ENCODE data around the gene FDXR.

The FDXR gene

GRCh38 chr17:74831444-74832146 is 41.2 kb downstream of the FDXR start:
- Histone ChIP-seq H3K27me3 (ENCODE audit: insufficient read depth, low read depth) (no peaks in the 10 kb centered on the region), H3K36me3 (ENCODE audit: insufficient read depth) (no peaks in the 10 kb centered on the region), H2AFZ (ENCODE audit: low read depth) (no peak overlapping the region), H3K4me2 (no peak overlapping the region), H3K79me2 (ENCODE audit: insufficient read depth, low read depth) (no peaks in the 10 kb centered on the region), H3K4me1 (ENCODE audit: low read depth, poor library complexity, severe bottlenecking) (no peaks in the 10 kb centered on the region), H3K9ac (no peak overlapping the region), H4K20me1 (ENCODE audit: insufficient read depth) (no peaks in the 10 kb centered on the region), H3K27ac (no peak overlapping the region), H3K4me3 (IDR thresholded peaks at IDR 0.05; ENCODE audit: insufficient read depth, low read depth, low read length) (no peak overlapping the region)
- TF ChIP-seq CTCF (conservative IDR thresholded peaks at IDR 0.05; ENCODE audit: low read depth, low read length), result no peak

- no peaks in the 10 kb centered on the region for H3K4me1 ChIP-seq (ENCODE audit: low read depth, poor library complexity, severe bottlenecking)
- H3K4me2 ChIP-seq, result no peak overlapping the region
- H3K27me3 ChIP-seq (ENCODE audit: insufficient read depth, low read depth), result no peaks in the 10 kb centered on the region
- no peaks in the 10 kb centered on the region for H3K79me2 ChIP-seq (ENCODE audit: insufficient read depth, low read depth)
- TF ChIP-seq CTCF (conservative IDR thresholded peaks at IDR 0.05; ENCODE audit: low read depth, low read length), result no peak
- H2AFZ ChIP-seq (ENCODE audit: low read depth), result no peak overlapping the region
- H3K27ac ChIP-seq, result no peak overlapping the region
- no peak overlapping the region for H3K9ac ChIP-seq
- H3K36me3 ChIP-seq (ENCODE audit: insufficient read depth), result no peaks in the 10 kb centered on the region
- H3K4me3 ChIP-seq (IDR thresholded peaks at IDR 0.05; ENCODE audit: insufficient read depth, low read depth, low read length), result no peak overlapping the region
- H4K20me1 ChIP-seq (ENCODE audit: insufficient read depth), result no peaks in the 10 kb centered on the region
Measured at GRCh38 chr17:74830861-74831260, 41.9 kb downstream of the FDXR start.

GRCh38 chr17:74827800-74828199 is 45.0 kb downstream of the FDXR start:
- no peak for TF ChIP-seq CTCF (conservative IDR thresholded peaks at IDR 0.05; ENCODE audit: low read depth, low read length)
- H3K27ac ChIP-seq, result no peak overlapping the region
- no peak overlapping the region for H3K9ac ChIP-seq
- H2AFZ ChIP-seq (ENCODE audit: low read depth), result no peak overlapping the region
- no peak overlapping the region for H3K4me2 ChIP-seq
- no peaks in the 10 kb centered on the region for H3K79me2 ChIP-seq (ENCODE audit: insufficient read depth, low read depth)
- H3K4me1 ChIP-seq (ENCODE audit: low read depth, poor library complexity, severe bottlenecking), result no peaks in the 10 kb centered on the region
- no peaks in the 10 kb centered on the region for H4K20me1 ChIP-seq (ENCODE audit: insufficient read depth)
- H3K27me3 ChIP-seq (ENCODE audit: insufficient read depth, low read depth), result no peaks in the 10 kb centered on the region
- H3K4me3 ChIP-seq (IDR thresholded peaks at IDR 0.05; ENCODE audit: insufficient read depth, low read depth, low read length), result no peak overlapping the region
- H3K36me3 ChIP-seq (ENCODE audit: insufficient read depth), result no peaks in the 10 kb centered on the region

GRCh38 chr17:74825952-74826719 is 46.7 kb downstream of the FDXR start:
- Histone ChIP-seq H2AFZ (ENCODE audit: low read depth) (no peak overlapping the region), H3K4me3 (IDR thresholded peaks at IDR 0.05; ENCODE audit: insufficient read depth, low read depth, low read length) (no peak overlapping the region), H3K27ac (no peak overlapping the region), H3K4me2 (no peak overlapping the region), H3K36me3 (ENCODE audit: insufficient read depth) (no peaks in the 10 kb centered on the region), H3K27me3 (ENCODE audit: insufficient read depth, low read depth) (no peaks in the 10 kb centered on the region), H3K4me1 (ENCODE audit: low read depth, poor library complexity, severe bottlenecking) (no peaks in the 10 kb centered on the region), H3K79me2 (ENCODE audit: insufficient read depth, low read depth) (no peaks in the 10 kb centered on the region), H3K9ac (no peak overlapping the region), H4K20me1 (ENCODE audit: insufficient read depth) (no peaks in the 10 kb centered on the region)
- TF ChIP-seq CTCF (conservative IDR thresholded peaks at IDR 0.05; ENCODE audit: low read depth, low read length), result no peak
